ENCODE data around the gene DAPK1. TPM values are rescaled to one million over a fixed set of nuclear protein-coding genes. Genes with fewer than 3 reads are reported as not detected.
"Not testable (repeated sequence)": the region's sequence is repeated elsewhere in the genome, so short reads cannot be mapped to it uniquely, and the experiment has no call there.

The DAPK1 gene
- total and polyA plus RNA-seq, 3 experiments from 2014 or later, result 3.7 to 4.3 TPM; not detected in 1

- Mint-ChIP-seq H3K27me3 (peaks cover 11% of the 10 kb centered on the region in 2 donors), H3K27ac (no peak overlapping the region)
- CTCF ChIA-PET, result no interaction called here
These were observed 241.9 kb downstream of the DAPK1 start for GRCh38 chr9:87739546-87739945.

GRCh38 chr9:87740209-87740608, 242.5 kb downstream of the DAPK1 start:
- Histone ChIP-seq H3K9me3 (ENCODE audit: low read length) (no peaks in the 10 kb centered on the region), H3K27me3 (ENCODE audit: insufficient read depth, low read length, poor library complexity, severe bottlenecking) (no peaks in the 10 kb centered on the region), H3K27ac (ENCODE audit: low read depth, low read length) (no peak overlapping the region), H3K4me1 (ENCODE audit: insufficient read depth, low read length) (no peaks in the 10 kb centered on the region), H3K4me3 (ENCODE audit: low read length) (no peak overlapping the region), H3K36me3 (ENCODE audit: insufficient read depth, low read length) (no peaks in the 10 kb centered on the region)
- no peak overlapping the region for H3K27ac Mint-ChIP-seq
- DNase-seq, result no peak
- peaks cover 0 to 10% (median 6%) of the 10 kb centered on the region in 5 donors for H3K9me3 Mint-ChIP-seq
- ChIA-PET POLR2A (no interaction called here), CTCF (no interaction called here)
- H3K4me1 Mint-ChIP-seq, result no peaks in the 10 kb centered on the region
- no peaks in the 10 kb centered on the region for H3K36me3 Mint-ChIP-seq
- no peak overlapping the region for H3K4me3 Mint-ChIP-seq
- peaks cover 9 to 10% of the 10 kb centered on the region in 2 donors for H3K27me3 Mint-ChIP-seq

More at GRCh38 chr9:87739546-87739945, 241.9 kb downstream of the DAPK1 start:
- DNase-seq, result no peak
- Mint-ChIP-seq H3K4me3 (no peak overlapping the region), H3K4me1 (no peaks in the 10 kb centered on the region), H3K9me3 (peaks cover 0 to 10% (median 6%) of the 10 kb centered on the region in 5 donors), H3K36me3 (no peaks in the 10 kb centered on the region)
- no peaks in the 10 kb centered on the region for H3K9me3 ChIP-seq (ENCODE audit: low read length)
- POLR2A ChIA-PET, result no interaction called here
- no peaks in the 10 kb centered on the region for H3K4me1 ChIP-seq (ENCODE audit: insufficient read depth, low read length)
- no peaks in the 10 kb centered on the region for H3K36me3 ChIP-seq (ENCODE audit: insufficient read depth, low read length)
- H3K27me3 ChIP-seq (ENCODE audit: insufficient read depth, low read length, poor library complexity, severe bottlenecking), result no peaks in the 10 kb centered on the region
- H3K27ac ChIP-seq (ENCODE audit: low read depth, low read length), result no peak overlapping the region
- no peak overlapping the region for H3K4me3 ChIP-seq (ENCODE audit: low read length)

GRCh38 chr9:87741326-87741725, 243.7 kb downstream of the DAPK1 start:
- H3K36me3 Mint-ChIP-seq, result no peaks in the 10 kb centered on the region
- H3K9me3 Mint-ChIP-seq, result peaks cover 0 to 10% (median 6%) of the 10 kb centered on the region in 5 donors
- H3K9me3 ChIP-seq (ENCODE audit: low read length), result no peaks in the 10 kb centered on the region
- no peak overlapping the region for H3K27ac Mint-ChIP-seq
- no peak overlapping the region for H3K4me3 ChIP-seq (ENCODE audit: low read length)
- no peaks in the 10 kb centered on the region for H3K4me1 ChIP-seq (ENCODE audit: insufficient read depth, low read length)
- no peak overlapping the region for H3K27ac ChIP-seq (ENCODE audit: low read depth, low read length)
- H3K4me3 Mint-ChIP-seq, result no peak overlapping the region
- no peak for DNase-seq
- no peaks in the 10 kb centered on the region for H3K4me1 Mint-ChIP-seq
- no peaks in the 10 kb centered on the region for H3K27me3 ChIP-seq (ENCODE audit: insufficient read depth, low read length, poor library complexity, severe bottlenecking)
- H3K27me3 Mint-ChIP-seq, result peaks cover 6% of the 10 kb centered on the region in 2 donors
- POLR2A ChIA-PET, result no interaction called here
- CTCF ChIA-PET, result no interaction called here
- H3K36me3 ChIP-seq (ENCODE audit: insufficient read depth, low read length), result no peaks in the 10 kb centered on the region

- Mint-ChIP-seq H3K9me3 (peaks cover 0 to 10% (median 6%) of the 10 kb centered on the region in 5 donors), H3K4me3 (no peak overlapping the region), H3K4me1 (no peaks in the 10 kb centered on the region), H3K27me3 (peaks cover 5 to 7% of the 10 kb centered on the region in 2 donors), H3K36me3 (no peaks in the 10 kb centered on the region), H3K27ac (no peak overlapping the region)
- Histone ChIP-seq H3K9me3 (ENCODE audit: low read length) (no peaks in the 10 kb centered on the region), H3K27me3 (ENCODE audit: insufficient read depth, low read length, poor library complexity, severe bottlenecking) (no peaks in the 10 kb centered on the region), H3K36me3 (ENCODE audit: insufficient read depth, low read length) (no peaks in the 10 kb centered on the region), H3K4me3 (ENCODE audit: low read length) (no peak overlapping the region), H3K4me1 (ENCODE audit: insufficient read depth, low read length) (no peaks in the 10 kb centered on the region), H3K27ac (ENCODE audit: low read depth, low read length) (no peak overlapping the region)
- CTCF ChIA-PET, result no interaction called here
- POLR2A ChIA-PET, result no interaction called here
- DNase-seq, result no peak
These were observed 244.2 kb downstream of the DAPK1 start for GRCh38 chr9:87741891-87742290.

- H3K4me3 ChIP-seq (ENCODE audit: low read length), result no peak overlapping the region
- H3K27me3 ChIP-seq (ENCODE audit: insufficient read depth, low read length, poor library complexity, severe bottlenecking), result no peaks in the 10 kb centered on the region
- no peaks in the 10 kb centered on the region for H3K9me3 ChIP-seq (ENCODE audit: low read length)
- Mint-ChIP-seq H3K9me3 (peaks cover 0 to 10% (median 5%) of the 10 kb centered on the region in 5 donors), H3K4me3 (no peak overlapping the region), H3K27ac (no peak overlapping the region), H3K27me3 (peaks cover 4 to 14% of the 10 kb centered on the region in 2 donors), H3K4me1 (no peaks in the 10 kb centered on the region), H3K36me3 (no peaks in the 10 kb centered on the region)
- no peaks in the 10 kb centered on the region for H3K4me1 ChIP-seq (ENCODE audit: insufficient read depth, low read length)
- H3K27ac ChIP-seq (ENCODE audit: low read depth, low read length), result no peak overlapping the region
- H3K36me3 ChIP-seq (ENCODE audit: insufficient read depth, low read length), result no peaks in the 10 kb centered on the region
- POLR2A ChIA-PET, result no interaction called here
- DNase-seq, result no peak
- CTCF ChIA-PET, result no interaction called here
These were observed 245.3 kb downstream of the DAPK1 start for GRCh38 chr9:87742813-87743428.

- H3K27me3 ChIP-seq (ENCODE audit: insufficient read depth, low read length, poor library complexity, severe bottlenecking); H3K27ac ChIP-seq (ENCODE audit: low read depth, low read length); DNase-seq; H3K4me3 ChIP-seq (ENCODE audit: low read length); H3K9me3 ChIP-seq (ENCODE audit: low read length); H3K36me3 Mint-ChIP-seq; H3K9me3 Mint-ChIP-seq; H3K36me3 ChIP-seq (ENCODE audit: insufficient read depth, low read length); H3K4me3 Mint-ChIP-seq; H3K4me1 ChIP-seq (ENCODE audit: insufficient read depth, low read length); CTCF ChIA-PET; H3K4me1 Mint-ChIP-seq; POLR2A ChIA-PET: not testable (repeated sequence)
- H3K27ac Mint-ChIP-seq, result peak overlapping the region in 1 of 8 donors; percentile 48
- H3K27me3 Mint-ChIP-seq, result peaks cover 1 to 20% of the 10 kb centered on the region in 2 donors
These were observed 246.6 kb downstream of the DAPK1 start for GRCh38 chr9:87744247-87744646.

- no peaks in the 10 kb centered on the region for H3K27me3 ChIP-seq (ENCODE audit: insufficient read depth, low read length, poor library complexity, severe bottlenecking)
- no peaks in the 10 kb centered on the region for H3K4me1 ChIP-seq (ENCODE audit: insufficient read depth, low read length)
- peaks cover 2 to 10% (median 4%) of the 10 kb centered on the region in 5 donors for H3K9me3 Mint-ChIP-seq
- no peak overlapping the region for H3K4me3 Mint-ChIP-seq
- POLR2A ChIA-PET, result no interaction called here
- no peaks in the 10 kb centered on the region for H3K36me3 ChIP-seq (ENCODE audit: insufficient read depth, low read length)
- no peak for DNase-seq
- H3K4me1 Mint-ChIP-seq, result no peaks in the 10 kb centered on the region
- H3K36me3 Mint-ChIP-seq, result no peaks in the 10 kb centered on the region
- no peaks in the 10 kb centered on the region for H3K9me3 ChIP-seq (ENCODE audit: low read length)
- CTCF ChIA-PET, result no interaction called here
- H3K27me3 Mint-ChIP-seq, result peaks cover 1 to 22% of the 10 kb centered on the region in 2 donors
- no peak overlapping the region for H3K27ac Mint-ChIP-seq
- no peak overlapping the region for H3K4me3 ChIP-seq (ENCODE audit: low read length)
- H3K27ac ChIP-seq (ENCODE audit: low read depth, low read length), result no peak overlapping the region
These were observed 248.5 kb downstream of the DAPK1 start for GRCh38 chr9:87746186-87746585.

- Mint-ChIP-seq H3K27me3 (peaks cover 1 to 22% of the 10 kb centered on the region in 2 donors), H3K4me1 (no peaks in the 10 kb centered on the region), H3K27ac (no peak overlapping the region), H3K36me3 (no peaks in the 10 kb centered on the region), H3K4me3 (no peak overlapping the region), H3K9me3 (peaks cover 2 to 7% (median 2%) of the 10 kb centered on the region in 5 donors)
- ChIA-PET CTCF (no interaction called here), POLR2A (no interaction called here)
- DNase-seq, result no peak
- Histone ChIP-seq H3K9me3 (ENCODE audit: low read length) (no peaks in the 10 kb centered on the region), H3K4me1 (ENCODE audit: insufficient read depth, low read length) (no peaks in the 10 kb centered on the region), H3K27ac (ENCODE audit: low read depth, low read length) (no peak overlapping the region), H3K27me3 (ENCODE audit: insufficient read depth, low read length, poor library complexity, severe bottlenecking) (no peaks in the 10 kb centered on the region), H3K36me3 (ENCODE audit: insufficient read depth, low read length) (no peaks in the 10 kb centered on the region), H3K4me3 (ENCODE audit: low read length) (no peak overlapping the region)
These were observed 251.2 kb downstream of the DAPK1 start for GRCh38 chr9:87748881-87749280.

All from CD8-positive, alpha-beta memory T cell (primary cell).